ENCODE data around the gene TMEM255B.

DNA sequence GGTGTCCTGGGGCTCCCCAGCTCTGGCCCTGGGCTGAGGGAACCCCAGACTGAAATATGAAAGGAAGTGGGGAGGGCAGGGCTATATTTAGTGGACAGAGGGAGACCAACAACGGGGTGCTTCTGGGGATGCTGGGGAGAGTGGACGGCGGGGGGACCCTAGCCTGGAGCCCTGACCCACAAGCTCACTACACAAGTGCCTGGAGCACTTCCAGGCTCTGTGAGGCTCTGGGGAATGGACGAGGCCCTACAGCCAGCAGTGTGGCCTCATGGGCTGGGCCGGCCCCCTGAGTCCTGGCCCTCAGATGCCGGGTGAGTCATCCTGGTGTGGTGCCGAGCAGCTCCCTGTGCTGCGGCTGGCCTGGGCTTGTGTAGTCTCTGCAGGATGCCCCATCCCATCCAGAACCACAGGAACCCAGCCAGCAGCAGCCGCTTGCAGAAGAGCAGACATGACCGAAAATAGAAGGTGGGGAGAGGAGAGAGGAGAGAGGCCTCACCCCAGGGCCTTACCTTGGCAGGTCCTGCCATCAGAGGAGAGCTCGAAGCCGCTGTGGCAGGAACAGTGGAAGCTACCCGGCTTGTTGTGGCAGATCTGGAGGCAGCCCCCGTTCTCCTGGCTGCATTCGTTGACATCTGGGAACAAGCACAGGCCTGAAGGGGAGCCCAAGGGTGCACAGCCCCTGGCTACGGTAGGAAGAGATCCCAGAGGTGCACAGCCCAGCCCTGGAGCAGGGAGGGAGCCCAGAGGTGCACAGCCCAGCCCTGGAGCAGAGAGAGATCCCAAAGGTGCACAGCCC lies 78.7 kb downstream of the TMEM255B start:
- TF ChIP-seq, protein P1, sequence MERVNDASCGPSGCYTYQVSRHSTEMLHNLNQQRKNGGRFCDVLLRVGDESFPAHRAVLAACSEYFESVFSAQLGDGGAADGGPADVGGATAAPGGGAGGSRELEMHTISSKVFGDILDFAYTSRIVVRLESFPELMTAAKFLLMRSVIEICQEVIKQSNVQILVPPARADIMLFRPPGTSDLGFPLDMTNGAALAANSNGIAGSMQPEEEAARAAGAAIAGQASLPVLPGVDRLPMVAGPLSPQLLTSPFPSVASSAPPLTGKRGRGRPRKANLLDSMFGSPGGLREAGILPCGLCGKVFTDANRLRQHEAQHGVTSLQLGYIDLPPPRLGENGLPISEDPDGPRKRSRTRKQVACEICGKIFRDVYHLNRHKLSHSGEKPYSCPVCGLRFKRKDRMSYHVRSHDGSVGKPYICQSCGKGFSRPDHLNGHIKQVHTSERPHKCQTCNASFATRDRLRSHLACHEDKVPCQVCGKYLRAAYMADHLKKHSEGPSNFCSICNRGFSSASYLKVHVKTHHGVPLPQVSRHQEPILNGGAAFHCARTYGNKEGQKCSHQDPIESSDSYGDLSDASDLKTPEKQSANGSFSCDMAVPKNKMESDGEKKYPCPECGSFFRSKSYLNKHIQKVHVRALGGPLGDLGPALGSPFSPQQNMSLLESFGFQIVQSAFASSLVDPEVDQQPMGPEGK (CRISPR knock-in tag; IDR thresholded peaks at IDR 0.05; ENCODE audit: borderline replicate concordance) = no peak; the same call in 1 of the 2 replicates
- no peak for TF ChIP-seq ISL1 (CRISPR knock-in tag; IDR thresholded peaks at IDR 0.05)
- no peak for TF ChIP-seq SNAI2 (CRISPR knock-in tag; IDR thresholded peaks at IDR 0.05)
- TF ChIP-seq, protein P2, sequence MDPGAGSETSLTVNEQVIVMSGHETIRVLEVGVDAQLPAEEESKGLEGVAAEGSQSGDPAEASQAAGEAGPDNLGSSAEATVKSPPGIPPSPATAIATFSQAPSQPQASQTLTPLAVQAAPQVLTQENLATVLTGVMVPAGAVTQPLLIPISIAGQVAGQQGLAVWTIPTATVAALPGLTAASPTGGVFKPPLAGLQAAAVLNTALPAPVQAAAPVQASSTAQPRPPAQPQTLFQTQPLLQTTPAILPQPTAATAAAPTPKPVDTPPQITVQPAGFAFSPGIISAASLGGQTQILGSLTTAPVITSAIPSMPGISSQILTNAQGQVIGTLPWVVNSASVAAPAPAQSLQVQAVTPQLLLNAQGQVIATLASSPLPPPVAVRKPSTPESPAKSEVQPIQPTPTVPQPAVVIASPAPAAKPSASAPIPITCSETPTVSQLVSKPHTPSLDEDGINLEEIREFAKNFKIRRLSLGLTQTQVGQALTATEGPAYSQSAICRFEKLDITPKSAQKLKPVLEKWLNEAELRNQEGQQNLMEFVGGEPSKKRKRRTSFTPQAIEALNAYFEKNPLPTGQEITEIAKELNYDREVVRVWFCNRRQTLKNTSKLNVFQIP (CRISPR knock-in tag; IDR thresholded peaks at IDR 0.05; ENCODE audit: borderline replicate concordance, low read depth) = no peak
- TF ChIP-seq, protein P3, sequence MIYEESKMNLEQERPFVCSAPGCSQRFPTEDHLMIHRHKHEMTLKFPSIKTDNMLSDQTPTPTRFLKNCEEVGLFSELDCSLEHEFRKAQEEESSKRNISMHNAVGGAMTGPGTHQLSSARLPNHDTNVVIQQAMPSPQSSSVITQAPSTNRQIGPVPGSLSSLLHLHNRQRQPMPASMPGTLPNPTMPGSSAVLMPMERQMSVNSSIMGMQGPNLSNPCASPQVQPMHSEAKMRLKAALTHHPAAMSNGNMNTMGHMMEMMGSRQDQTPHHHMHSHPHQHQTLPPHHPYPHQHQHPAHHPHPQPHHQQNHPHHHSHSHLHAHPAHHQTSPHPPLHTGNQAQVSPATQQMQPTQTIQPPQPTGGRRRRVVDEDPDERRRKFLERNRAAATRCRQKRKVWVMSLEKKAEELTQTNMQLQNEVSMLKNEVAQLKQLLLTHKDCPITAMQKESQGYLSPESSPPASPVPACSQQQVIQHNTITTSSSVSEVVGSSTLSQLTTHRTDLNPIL (CRISPR knock-in tag; IDR thresholded peaks at IDR 0.05; ENCODE audit: low read depth) = no peak
- TF ChIP-seq ESRRG (CRISPR knock-in tag; IDR thresholded peaks at IDR 0.05) = no peak
- TF ChIP-seq CSDC2 (CRISPR knock-in tag; IDR thresholded peaks at IDR 0.05) = peak; percentile 90
- no peak for TF ChIP-seq PPARA (CRISPR knock-in tag; IDR thresholded peaks at IDR 0.05; ENCODE audit: borderline replicate concordance)
- TF ChIP-seq, protein P4, sequence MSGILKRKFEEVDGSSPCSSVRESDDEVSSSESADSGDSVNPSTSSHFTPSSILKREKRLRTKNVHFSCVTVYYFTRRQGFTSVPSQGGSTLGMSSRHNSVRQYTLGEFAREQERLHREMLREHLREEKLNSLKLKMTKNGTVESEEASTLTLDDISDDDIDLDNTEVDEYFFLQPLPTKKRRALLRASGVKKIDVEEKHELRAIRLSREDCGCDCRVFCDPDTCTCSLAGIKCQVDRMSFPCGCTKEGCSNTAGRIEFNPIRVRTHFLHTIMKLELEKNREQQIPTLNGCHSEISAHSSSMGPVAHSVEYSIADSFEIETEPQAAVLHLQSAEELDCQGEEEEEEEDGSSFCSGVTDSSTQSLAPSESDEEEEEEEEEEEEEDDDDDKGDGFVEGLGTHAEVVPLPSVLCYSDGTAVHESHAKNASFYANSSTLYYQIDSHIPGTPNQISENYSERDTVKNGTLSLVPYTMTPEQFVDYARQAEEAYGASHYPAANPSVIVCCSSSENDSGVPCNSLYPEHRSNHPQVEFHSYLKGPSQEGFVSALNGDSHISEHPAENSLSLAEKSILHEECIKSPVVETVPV (CRISPR knock-in tag; IDR thresholded peaks at IDR 0.05) = no peak
- TF ChIP-seq, protein P5, sequence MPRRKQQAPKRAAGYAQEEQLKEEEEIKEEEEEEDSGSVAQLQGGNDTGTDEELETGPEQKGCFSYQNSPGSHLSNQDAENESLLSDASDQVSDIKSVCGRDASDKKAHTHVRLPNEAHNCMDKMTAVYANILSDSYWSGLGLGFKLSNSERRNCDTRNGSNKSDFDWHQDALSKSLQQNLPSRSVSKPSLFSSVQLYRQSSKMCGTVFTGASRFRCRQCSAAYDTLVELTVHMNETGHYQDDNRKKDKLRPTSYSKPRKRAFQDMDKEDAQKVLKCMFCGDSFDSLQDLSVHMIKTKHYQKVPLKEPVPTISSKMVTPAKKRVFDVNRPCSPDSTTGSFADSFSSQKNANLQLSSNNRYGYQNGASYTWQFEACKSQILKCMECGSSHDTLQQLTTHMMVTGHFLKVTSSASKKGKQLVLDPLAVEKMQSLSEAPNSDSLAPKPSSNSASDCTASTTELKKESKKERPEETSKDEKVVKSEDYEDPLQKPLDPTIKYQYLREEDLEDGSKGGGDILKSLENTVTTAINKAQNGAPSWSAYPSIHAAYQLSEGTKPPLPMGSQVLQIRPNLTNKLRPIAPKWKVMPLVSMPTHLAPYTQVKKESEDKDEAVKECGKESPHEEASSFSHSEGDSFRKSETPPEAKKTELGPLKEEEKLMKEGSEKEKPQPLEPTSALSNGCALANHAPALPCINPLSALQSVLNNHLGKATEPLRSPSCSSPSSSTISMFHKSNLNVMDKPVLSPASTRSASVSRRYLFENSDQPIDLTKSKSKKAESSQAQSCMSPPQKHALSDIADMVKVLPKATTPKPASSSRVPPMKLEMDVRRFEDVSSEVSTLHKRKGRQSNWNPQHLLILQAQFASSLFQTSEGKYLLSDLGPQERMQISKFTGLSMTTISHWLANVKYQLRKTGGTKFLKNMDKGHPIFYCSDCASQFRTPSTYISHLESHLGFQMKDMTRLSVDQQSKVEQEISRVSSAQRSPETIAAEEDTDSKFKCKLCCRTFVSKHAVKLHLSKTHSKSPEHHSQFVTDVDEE (CRISPR knock-in tag; IDR thresholded peaks at IDR 0.05) = peak; percentile 38; the same call in 1 of the 2 replicates
- TF ChIP-seq ZFP30 (CRISPR knock-in tag; IDR thresholded peaks at IDR 0.05) = no peak
- TF ChIP-seq ARNTL (CRISPR knock-in tag; IDR thresholded peaks at IDR 0.05; ENCODE audit: borderline replicate concordance, low read depth) = no peak
- TF ChIP-seq ZFP3 (CRISPR knock-in tag; IDR thresholded peaks at IDR 0.05) = no peak
